ENCODE results near the gene RNASEH2B.

DNA sequence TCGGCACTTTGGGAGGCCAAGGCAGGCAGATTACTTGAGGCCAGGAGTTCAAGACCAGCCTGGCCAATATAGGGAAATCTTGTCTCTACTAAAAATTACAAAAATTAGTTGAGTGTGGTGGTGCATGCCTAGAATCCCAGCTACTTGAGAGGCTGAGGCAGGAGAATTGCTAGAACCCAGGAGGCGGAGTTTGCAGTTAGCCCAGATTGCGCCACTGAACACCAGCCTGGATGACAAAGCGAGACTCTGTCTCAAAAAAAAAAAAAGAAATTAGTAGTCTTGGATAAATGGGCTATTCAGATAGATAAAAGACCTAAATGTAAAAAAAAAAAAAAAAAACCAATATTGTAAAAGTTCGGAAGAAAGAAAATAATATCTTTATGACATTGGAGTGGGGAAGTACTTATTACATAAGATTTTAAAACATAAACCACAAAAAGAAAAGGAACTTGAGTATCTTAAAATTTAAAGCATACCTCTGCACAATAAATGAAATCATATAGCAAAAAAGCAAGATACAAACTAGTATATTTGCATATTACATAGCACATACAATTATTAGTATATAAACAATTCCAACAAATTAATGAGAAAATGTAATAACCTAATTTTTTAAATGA is 26.7 kb upstream of the RNASEH2B start:
- TF ChIP-seq, protein P1, sequence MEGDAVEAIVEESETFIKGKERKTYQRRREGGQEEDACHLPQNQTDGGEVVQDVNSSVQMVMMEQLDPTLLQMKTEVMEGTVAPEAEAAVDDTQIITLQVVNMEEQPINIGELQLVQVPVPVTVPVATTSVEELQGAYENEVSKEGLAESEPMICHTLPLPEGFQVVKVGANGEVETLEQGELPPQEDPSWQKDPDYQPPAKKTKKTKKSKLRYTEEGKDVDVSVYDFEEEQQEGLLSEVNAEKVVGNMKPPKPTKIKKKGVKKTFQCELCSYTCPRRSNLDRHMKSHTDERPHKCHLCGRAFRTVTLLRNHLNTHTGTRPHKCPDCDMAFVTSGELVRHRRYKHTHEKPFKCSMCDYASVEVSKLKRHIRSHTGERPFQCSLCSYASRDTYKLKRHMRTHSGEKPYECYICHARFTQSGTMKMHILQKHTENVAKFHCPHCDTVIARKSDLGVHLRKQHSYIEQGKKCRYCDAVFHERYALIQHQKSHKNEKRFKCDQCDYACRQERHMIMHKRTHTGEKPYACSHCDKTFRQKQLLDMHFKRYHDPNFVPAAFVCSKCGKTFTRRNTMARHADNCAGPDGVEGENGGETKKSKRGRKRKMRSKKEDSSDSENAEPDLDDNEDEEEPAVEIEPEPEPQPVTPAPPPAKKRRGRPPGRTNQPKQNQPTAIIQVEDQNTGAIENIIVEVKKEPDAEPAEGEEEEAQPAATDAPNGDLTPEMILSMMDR (IDR thresholded peaks at IDR 0.05), result no peak
- TF ChIP-seq, protein P2, sequence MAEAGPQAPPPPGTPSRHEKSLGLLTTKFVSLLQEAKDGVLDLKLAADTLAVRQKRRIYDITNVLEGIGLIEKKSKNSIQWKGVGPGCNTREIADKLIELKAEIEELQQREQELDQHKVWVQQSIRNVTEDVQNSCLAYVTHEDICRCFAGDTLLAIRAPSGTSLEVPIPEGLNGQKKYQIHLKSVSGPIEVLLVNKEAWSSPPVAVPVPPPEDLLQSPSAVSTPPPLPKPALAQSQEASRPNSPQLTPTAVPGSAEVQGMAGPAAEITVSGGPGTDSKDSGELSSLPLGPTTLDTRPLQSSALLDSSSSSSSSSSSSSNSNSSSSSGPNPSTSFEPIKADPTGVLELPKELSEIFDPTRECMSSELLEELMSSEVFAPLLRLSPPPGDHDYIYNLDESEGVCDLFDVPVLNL (CRISPR knock-in tag; IDR thresholded peaks at IDR 0.05; ENCODE audit: borderline replicate concordance, low read depth), result no peak
- TF ChIP-seq, protein P3, sequence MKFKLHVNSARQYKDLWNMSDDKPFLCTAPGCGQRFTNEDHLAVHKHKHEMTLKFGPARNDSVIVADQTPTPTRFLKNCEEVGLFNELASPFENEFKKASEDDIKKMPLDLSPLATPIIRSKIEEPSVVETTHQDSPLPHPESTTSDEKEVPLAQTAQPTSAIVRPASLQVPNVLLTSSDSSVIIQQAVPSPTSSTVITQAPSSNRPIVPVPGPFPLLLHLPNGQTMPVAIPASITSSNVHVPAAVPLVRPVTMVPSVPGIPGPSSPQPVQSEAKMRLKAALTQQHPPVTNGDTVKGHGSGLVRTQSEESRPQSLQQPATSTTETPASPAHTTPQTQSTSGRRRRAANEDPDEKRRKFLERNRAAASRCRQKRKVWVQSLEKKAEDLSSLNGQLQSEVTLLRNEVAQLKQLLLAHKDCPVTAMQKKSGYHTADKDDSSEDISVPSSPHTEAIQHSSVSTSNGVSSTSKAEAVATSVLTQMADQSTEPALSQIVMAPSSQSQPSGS (CRISPR knock-in tag; IDR thresholded peaks at IDR 0.05; ENCODE audit: borderline replicate concordance, low read depth), result no peak
- TF ChIP-seq RELA (CRISPR knock-in tag; IDR thresholded peaks at IDR 0.05; ENCODE audit: borderline replicate concordance), result no peak
- TF ChIP-seq PRRX2 (CRISPR knock-in tag; IDR thresholded peaks at IDR 0.05), result no peak
- TF ChIP-seq, protein P4, sequence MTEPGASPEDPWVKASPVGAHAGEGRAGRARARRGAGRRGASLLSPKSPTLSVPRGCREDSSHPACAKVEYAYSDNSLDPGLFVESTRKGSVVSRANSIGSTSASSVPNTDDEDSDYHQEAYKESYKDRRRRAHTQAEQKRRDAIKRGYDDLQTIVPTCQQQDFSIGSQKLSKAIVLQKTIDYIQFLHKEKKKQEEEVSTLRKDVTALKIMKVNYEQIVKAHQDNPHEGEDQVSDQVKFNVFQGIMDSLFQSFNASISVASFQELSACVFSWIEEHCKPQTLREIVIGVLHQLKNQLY (CRISPR knock-in tag; IDR thresholded peaks at IDR 0.05), result no peak
- TF ChIP-seq, protein P5, sequence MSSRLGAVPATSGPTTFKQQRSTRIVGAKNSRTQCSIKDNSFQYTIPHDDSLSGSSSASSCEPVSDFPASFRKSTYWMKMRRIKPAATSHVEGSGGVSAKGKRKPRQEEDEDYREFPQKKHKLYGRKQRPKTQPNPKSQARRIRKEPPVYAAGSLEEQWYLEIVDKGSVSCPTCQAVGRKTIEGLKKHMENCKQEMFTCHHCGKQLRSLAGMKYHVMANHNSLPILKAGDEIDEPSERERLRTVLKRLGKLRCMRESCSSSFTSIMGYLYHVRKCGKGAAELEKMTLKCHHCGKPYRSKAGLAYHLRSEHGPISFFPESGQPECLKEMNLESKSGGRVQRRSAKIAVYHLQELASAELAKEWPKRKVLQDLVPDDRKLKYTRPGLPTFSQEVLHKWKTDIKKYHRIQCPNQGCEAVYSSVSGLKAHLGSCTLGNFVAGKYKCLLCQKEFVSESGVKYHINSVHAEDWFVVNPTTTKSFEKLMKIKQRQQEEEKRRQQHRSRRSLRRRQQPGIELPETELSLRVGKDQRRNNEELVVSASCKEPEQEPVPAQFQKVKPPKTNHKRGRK (CRISPR knock-in tag; IDR thresholded peaks at IDR 0.05; ENCODE audit: borderline replicate concordance), result no peak
- TF ChIP-seq GRHL2 (CRISPR knock-in tag; IDR thresholded peaks at IDR 0.05; ENCODE audit: insufficient replicate concordance, severe bottlenecking), result no peak
- TF ChIP-seq, protein P6, sequence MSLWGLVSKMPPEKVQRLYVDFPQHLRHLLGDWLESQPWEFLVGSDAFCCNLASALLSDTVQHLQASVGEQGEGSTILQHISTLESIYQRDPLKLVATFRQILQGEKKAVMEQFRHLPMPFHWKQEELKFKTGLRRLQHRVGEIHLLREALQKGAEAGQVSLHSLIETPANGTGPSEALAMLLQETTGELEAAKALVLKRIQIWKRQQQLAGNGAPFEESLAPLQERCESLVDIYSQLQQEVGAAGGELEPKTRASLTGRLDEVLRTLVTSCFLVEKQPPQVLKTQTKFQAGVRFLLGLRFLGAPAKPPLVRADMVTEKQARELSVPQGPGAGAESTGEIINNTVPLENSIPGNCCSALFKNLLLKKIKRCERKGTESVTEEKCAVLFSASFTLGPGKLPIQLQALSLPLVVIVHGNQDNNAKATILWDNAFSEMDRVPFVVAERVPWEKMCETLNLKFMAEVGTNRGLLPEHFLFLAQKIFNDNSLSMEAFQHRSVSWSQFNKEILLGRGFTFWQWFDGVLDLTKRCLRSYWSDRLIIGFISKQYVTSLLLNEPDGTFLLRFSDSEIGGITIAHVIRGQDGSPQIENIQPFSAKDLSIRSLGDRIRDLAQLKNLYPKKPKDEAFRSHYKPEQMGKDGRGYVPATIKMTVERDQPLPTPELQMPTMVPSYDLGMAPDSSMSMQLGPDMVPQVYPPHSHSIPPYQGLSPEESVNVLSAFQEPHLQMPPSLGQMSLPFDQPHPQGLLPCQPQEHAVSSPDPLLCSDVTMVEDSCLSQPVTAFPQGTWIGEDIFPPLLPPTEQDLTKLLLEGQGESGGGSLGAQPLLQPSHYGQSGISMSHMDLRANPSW (CRISPR knock-in tag; conservative IDR thresholded peaks at IDR 0.05; ENCODE audit: low read depth), result no peak
- TF ChIP-seq, protein P7, sequence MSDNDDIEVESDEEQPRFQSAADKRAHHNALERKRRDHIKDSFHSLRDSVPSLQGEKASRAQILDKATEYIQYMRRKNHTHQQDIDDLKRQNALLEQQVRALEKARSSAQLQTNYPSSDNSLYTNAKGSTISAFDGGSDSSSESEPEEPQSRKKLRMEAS (CRISPR knock-in tag; IDR thresholded peaks at IDR 0.05), result no peak
- no peak for TF ChIP-seq FOXK1 (CRISPR knock-in tag; IDR thresholded peaks at IDR 0.05)
- TF ChIP-seq, protein P8, sequence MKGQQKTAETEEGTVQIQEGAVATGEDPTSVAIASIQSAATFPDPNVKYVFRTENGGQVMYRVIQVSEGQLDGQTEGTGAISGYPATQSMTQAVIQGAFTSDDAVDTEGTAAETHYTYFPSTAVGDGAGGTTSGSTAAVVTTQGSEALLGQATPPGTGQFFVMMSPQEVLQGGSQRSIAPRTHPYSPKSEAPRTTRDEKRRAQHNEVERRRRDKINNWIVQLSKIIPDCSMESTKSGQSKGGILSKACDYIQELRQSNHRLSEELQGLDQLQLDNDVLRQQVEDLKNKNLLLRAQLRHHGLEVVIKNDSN (CRISPR knock-in tag; IDR thresholded peaks at IDR 0.05), result no peak
